Measurements from ENCODE around the gene BAZ1B.
"Not testable (repeated sequence)": the region's sequence is repeated elsewhere in the genome, so short reads cannot be mapped to it uniquely, and the experiment has no call there.

Gene BAZ1B

DNA sequence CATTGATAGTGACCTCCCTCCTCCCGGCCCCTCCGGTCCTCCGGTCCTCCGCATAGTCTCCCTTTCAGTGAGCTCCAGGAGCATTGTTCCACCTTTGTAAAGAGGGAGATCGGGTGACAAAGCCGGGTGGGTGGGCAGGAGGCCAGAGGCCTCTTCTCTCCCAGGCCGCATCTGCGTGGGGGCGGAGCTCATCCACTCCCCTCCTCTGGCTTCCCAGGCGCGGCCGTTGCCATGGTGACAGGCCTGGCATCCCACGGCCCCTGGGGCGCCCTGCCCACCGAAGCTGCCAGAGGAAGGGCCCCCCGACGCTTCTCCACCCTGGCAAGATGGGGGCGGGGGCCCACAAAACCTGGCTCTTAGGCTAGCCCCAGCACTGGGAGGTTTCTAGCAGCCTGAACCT lies 92.9 kb downstream of the BAZ1B start:
- TF ChIP-seq GATA1 (IDR thresholded peaks at IDR 0.05; ENCODE audit: low read depth, low read length): no peak
- DNase-seq: no peak

GRCh38 chr7:73427902-73428787 lies 93.9 kb downstream of the BAZ1B start:
- no peak for DNase-seq
- TF ChIP-seq GATA1 (IDR thresholded peaks at IDR 0.05; ENCODE audit: low read depth, low read length) (no peak), POLR2A (IDR thresholded peaks at IDR 0.05; ENCODE audit: low read length) (no peak)

- DNase-seq: no peak
- no peak for TF ChIP-seq POLR2A (IDR thresholded peaks at IDR 0.05; ENCODE audit: low read length)
- no peak for TF ChIP-seq GATA1 (IDR thresholded peaks at IDR 0.05; ENCODE audit: low read depth, low read length)
Measured at GRCh38 chr7:73426016-73426415, 96.1 kb downstream of the BAZ1B start.

DNA sequence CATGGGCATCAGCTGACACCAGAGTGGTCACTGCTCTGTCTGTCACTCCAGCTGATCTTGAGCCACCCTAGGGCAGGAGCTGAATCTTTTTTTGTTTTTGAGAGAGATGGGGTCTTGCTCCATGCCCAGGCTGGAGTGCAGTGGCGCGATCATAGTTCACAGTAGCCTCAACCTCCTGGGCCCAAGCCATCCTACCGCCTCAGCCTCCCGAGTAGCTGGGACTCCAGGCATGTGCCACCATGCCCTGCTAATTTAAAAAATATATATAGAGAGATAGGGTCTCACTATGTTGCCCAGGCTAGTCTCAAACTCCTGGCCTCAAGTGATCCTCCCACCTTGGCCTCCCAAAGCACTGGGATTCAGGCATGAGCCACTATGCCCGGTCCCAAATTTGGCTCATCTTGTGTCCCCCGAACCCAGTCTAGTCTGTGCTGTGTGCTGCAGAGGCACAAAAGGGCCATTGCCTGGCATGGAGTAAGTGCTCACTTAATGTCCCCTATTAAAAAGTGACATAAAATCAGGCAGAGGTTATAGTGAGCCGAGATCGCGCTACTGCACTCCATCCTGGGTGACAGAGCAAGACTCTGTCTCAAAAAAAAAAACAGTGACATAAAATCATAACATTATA lies 96.6 kb downstream of the BAZ1B start:
- TF ChIP-seq GATA1 (IDR thresholded peaks at IDR 0.05; ENCODE audit: low read depth, low read length): no peak
- TF ChIP-seq POLR2A (IDR thresholded peaks at IDR 0.05; ENCODE audit: low read length): no peak
- no peak for DNase-seq

GRCh38 chr7:73424489-73424885 lies 97.6 kb downstream of the BAZ1B start:
- TF ChIP-seq POLR2A (IDR thresholded peaks at IDR 0.05; ENCODE audit: low read length) (no peak), GATA1 (IDR thresholded peaks at IDR 0.05; ENCODE audit: low read depth, low read length) (no peak)
- no peak for DNase-seq

- no peak for TF ChIP-seq POLR2A (IDR thresholded peaks at IDR 0.05; ENCODE audit: low read length)
- no peak for TF ChIP-seq GATA1 (IDR thresholded peaks at IDR 0.05; ENCODE audit: low read depth, low read length)
- no peak for DNase-seq
Measured at GRCh38 chr7:73423519-73424488, 98.3 kb downstream of the BAZ1B start.

GRCh38 chr7:73420610-73421009 lies 101.5 kb downstream of the BAZ1B start:
- not testable (repeated sequence) for DNase-seq

- DNase-seq: not testable (repeated sequence)
Measured at GRCh38 chr7:73420016-73420415, 102.1 kb downstream of the BAZ1B start.

DNA sequence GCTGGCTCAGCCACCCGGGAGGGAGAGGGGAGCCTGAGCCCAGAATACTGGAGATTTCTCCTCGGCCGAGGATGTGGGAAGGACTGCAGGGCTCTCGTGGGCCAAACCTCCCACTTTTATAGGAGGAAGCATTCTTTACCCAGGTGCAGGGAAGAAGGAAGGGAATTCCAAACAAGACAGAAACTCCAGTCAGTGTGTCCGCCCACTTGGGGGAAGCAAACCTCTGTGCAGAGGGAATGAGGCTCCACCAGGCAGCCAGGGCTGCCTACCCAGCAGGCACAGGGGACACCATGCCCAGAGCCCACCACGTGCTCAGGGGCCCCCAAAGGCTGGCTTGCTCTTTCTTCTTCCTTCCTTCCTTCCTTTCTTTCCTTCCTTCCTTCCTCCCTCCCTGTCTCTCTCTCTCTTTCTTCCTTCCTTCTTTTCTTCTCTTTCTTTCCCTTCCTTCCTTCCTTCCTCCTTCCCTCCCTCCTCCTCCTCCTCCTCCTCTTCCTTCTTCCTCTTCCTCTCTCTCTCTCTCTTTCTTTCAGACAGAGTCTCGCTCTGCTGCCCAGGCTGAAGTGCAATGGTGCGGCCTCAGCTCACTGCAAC lies 103.9 kb downstream of the BAZ1B start:
- no peak for DNase-seq
- TF ChIP-seq GATA1 (IDR thresholded peaks at IDR 0.05; ENCODE audit: low read depth, low read length) (no peak), POLR2A (IDR thresholded peaks at IDR 0.05; ENCODE audit: low read length) (no peak)

GRCh38 chr7:73410541-73411131 lies 111.5 kb downstream of the BAZ1B start:
- DNase-seq: not testable (repeated sequence)

GRCh38 chr7:73404860-73405259 lies 117.2 kb downstream of the BAZ1B start:
- DNase-seq: not testable (repeated sequence)

GRCh38 chr7:73399185-73400050 lies 122.7 kb downstream of the BAZ1B start:
- peak; percentile 69 to 70 for DNase-seq

Data from erythroblast (primary cell).